ENCODE results near the gene NAT14. TPM values are rescaled to one million over a fixed set of nuclear protein-coding genes. Genes with fewer than 3 reads are reported as not detected.

NAT14 gene
- total RNA-seq, 1 donor from 2014 or later, result 33.1 TPM

- DNase-seq (ENCODE audit: low spot score), result no peak
- peaks cover 31% of the 10 kb centered on the region for H3K4me1 Mint-ChIP-seq (ENCODE audit: low read depth)
- TF ChIP-seq CTCF (IDR thresholded peaks at IDR 0.05), result no peak
Observed at GRCh38 chr19:55486971-55487923, 2.3 kb downstream of the NAT14 start.

GRCh38 chr19:55487924-55488687 lies 3.1 kb downstream of the NAT14 start, which contains the start of gene SSC5D:
SSC5D (plus strand) TSS chr19:55488436; CDS start chr19:55488590, 154 bp downstream.
- no peaks in the 10 kb centered on the region for H3K27me3 Mint-ChIP-seq (ENCODE audit: low read depth)
- no peak for DNase-seq (ENCODE audit: low spot score)
- H3K4me3 Mint-ChIP-seq (ENCODE audit: unreplicated experiment), result peak within 1 kb of the TSS; percentile 74
- peaks cover 33% of the 10 kb centered on the region for H3K4me1 Mint-ChIP-seq (ENCODE audit: low read depth)
- TF ChIP-seq CTCF (IDR thresholded peaks at IDR 0.05), result no peak
- H3K27ac Mint-ChIP-seq (ENCODE audit: unreplicated experiment), result peak within 1 kb of the TSS; percentile 99
- no peaks in the 10 kb centered on the region for H3K9me3 Mint-ChIP-seq (ENCODE audit: low read depth)
- H3K36me3 Mint-ChIP-seq (ENCODE audit: low read depth), result peaks cover 1% of the 10 kb centered on the region

More at GRCh38 chr19:55486971-55487923, 2.3 kb downstream of the NAT14 start:
- H3K27ac Mint-ChIP-seq (ENCODE audit: unreplicated experiment), result peak overlapping the region; percentile 99
- no peaks in the 10 kb centered on the region for H3K9me3 Mint-ChIP-seq (ENCODE audit: low read depth)
- no peaks in the 10 kb centered on the region for H3K27me3 Mint-ChIP-seq (ENCODE audit: low read depth)
- H3K4me3 Mint-ChIP-seq (ENCODE audit: unreplicated experiment), result peak overlapping the region; percentile 64
- H3K36me3 Mint-ChIP-seq (ENCODE audit: low read depth), result peaks cover 1% of the 10 kb centered on the region

- no peak overlapping the region for H3K27ac Mint-ChIP-seq (ENCODE audit: unreplicated experiment)
- H3K36me3 Mint-ChIP-seq (ENCODE audit: low read depth), result peaks cover 1% of the 10 kb centered on the region
- DNase-seq (ENCODE audit: low spot score), result no peak
- TF ChIP-seq CTCF (IDR thresholded peaks at IDR 0.05), result no peak
- H3K4me1 Mint-ChIP-seq (ENCODE audit: low read depth), result peaks cover 36% of the 10 kb centered on the region
- H3K9me3 Mint-ChIP-seq (ENCODE audit: low read depth), result no peaks in the 10 kb centered on the region
- no peaks in the 10 kb centered on the region for H3K27me3 Mint-ChIP-seq (ENCODE audit: low read depth)
- no peak overlapping the region for H3K4me3 Mint-ChIP-seq (ENCODE audit: unreplicated experiment)
Observed at GRCh38 chr19:55488986-55489710, 4.2 kb downstream of the NAT14 start.

- Mint-ChIP-seq H3K9me3 (ENCODE audit: low read depth) (no peaks in the 10 kb centered on the region), H3K27me3 (ENCODE audit: low read depth) (no peaks in the 10 kb centered on the region), H3K4me1 (ENCODE audit: low read depth) (peaks cover 38% of the 10 kb centered on the region), H3K36me3 (ENCODE audit: low read depth) (peaks cover 1% of the 10 kb centered on the region), H3K27ac (ENCODE audit: unreplicated experiment) (no peak overlapping the region), H3K4me3 (ENCODE audit: unreplicated experiment) (no peak overlapping the region)
- no peak for TF ChIP-seq CTCF (IDR thresholded peaks at IDR 0.05)
- DNase-seq (ENCODE audit: low spot score), result no peak
Observed at GRCh38 chr19:55489711-55490477, 4.9 kb downstream of the NAT14 start.
